B cell (primary cell): ENCODE results near the gene HDGFL2. TPM values are rescaled to one million over a fixed set of nuclear protein-coding genes. Genes with fewer than 3 reads are reported as not detected.

Experiments
- ATAC-seq: fragments of 200-7000 bp; cut with Tn5 transposase; one replicate; pipeline ENCODE4 v1.10.0; 2021; ENCODE audit warnings: low read depth, mild to moderate bottlenecking, moderate number of reproducible peaks, moderate library complexity
- CTCF ChIA-PET: fragments of 350-600 bp; sonication (Branson Sonifier 250); formaldehyde crosslinking; loops from one replicate; lab custom pipeline; 2021; ENCODE audit warnings: antibody characterized with exemption, inconsistent platforms; lab: Charles Lee
- POLR2A ChIA-PET: fragments of 350-600 bp; sonication (Branson Sonifier 250); formaldehyde crosslinking; loops from one replicate; lab custom pipeline; 2021; ENCODE audit warnings: antibody characterized with exemption; lab: Charles Lee
- DNase-seq: peaks from one replicate; pipeline ENCODE4 v3.0.0; 2013
- H2AFZ ChIP-seq: 2 replicates; pipeline ENCODE4 v1.6.1; 2012; ENCODE audit warnings: mild to moderate bottlenecking, low read depth, low read length; ENCODE audit not compliant: insufficient read depth, poor library complexity, severe bottlenecking
- H3K27ac ChIP-seq, 2 donors: 1 replicate in 1 of 2; 2 replicates in 1 of 2; pipeline ENCODE4 v1.5.1; 2012 to 2013; ENCODE audit warnings: low read length in 2 of 2, mild to moderate bottlenecking in 2 of 2, moderate library complexity in 1 of 2
- H3K27me3 ChIP-seq, 4 experiments: fragments of 200-600 bp in 1 of 4; sonication (generic) in 1 of 4; replicated peaks in 1 of 4; 1 replicate in 2 of 4; 2 replicates in 2 of 4; pipeline versions ENCODE4 v1.6.1 to v1.7.0; 2013 to 2016; ENCODE audit warnings: low read length in 3 of 4, mild to moderate bottlenecking in 2 of 4, mixed read lengths in 1 of 4, moderate library complexity in 1 of 4; ENCODE audit not compliant: insufficient read depth in 4 of 4, control insufficient read depth in 3 of 4; ENCODE audit errors: control extremely low read depth in 1 of 4
- H3K36me3 ChIP-seq, 2 experiments: replicated peaks in 1 of 2; 1 replicate in 1 of 2; 2 replicates in 1 of 2; pipeline versions ENCODE4 v1.6.1 to v1.7.1; 2013; ENCODE audit warnings: low read length in 1 of 2; ENCODE audit not compliant: insufficient read depth in 2 of 2, control insufficient read depth in 1 of 2; ENCODE audit errors: control extremely low read depth in 1 of 2, extremely low read depth in 1 of 2
- H3K4me1 ChIP-seq, 2 donors: fragments of 200-600 bp in 1 of 2; sonication (generic) in 1 of 2; 1 replicate in 1 of 2; 2 replicates in 1 of 2; pipeline versions ENCODE4 v1.5.1 to v1.6.1; 2013 to 2017; ENCODE audit warnings: low read length in 2 of 2; ENCODE audit not compliant: control insufficient read depth in 2 of 2, insufficient read depth in 2 of 2
- H3K4me2 ChIP-seq: replicated peaks from 2 replicates; pipeline ENCODE3; 2012; ENCODE audit warnings: mild to moderate bottlenecking, low read depth, low read length; ENCODE audit not compliant: poor library complexity, severe bottlenecking
- H3K4me3 ChIP-seq, 5 experiments: fragments of 200-600 bp in 1 of 5; sonication (generic) in 1 of 5; 1 replicate in 3 of 5; 2 replicates in 2 of 5; pipeline versions ENCODE4 v1.5.1 to v1.7.0; 2011 to 2016; ENCODE audit warnings: low read length in 4 of 5, mild to moderate bottlenecking in 4 of 5, low read depth in 2 of 5, control low read depth in 1 of 5, moderate library complexity in 1 of 5; ENCODE audit not compliant: insufficient read depth in 1 of 5; ENCODE audit errors: control extremely low read depth in 1 of 5, extremely low read depth in 1 of 5
- H3K79me2 ChIP-seq: fragments of 200-600 bp; sonication (generic); one replicate; pipeline ENCODE4 v1.6.0; 2016; ENCODE audit warnings: low read length; ENCODE audit not compliant: control insufficient read depth, insufficient read depth
- H3K9ac ChIP-seq: fragments of 200-600 bp; sonication (generic); 2 replicates; pipeline ENCODE4 v1.6.1; 2017; ENCODE audit warnings: mild to moderate bottlenecking, low read length, moderate library complexity
- H3K9me3 ChIP-seq, 3 donors: one replicate each; pipeline versions ENCODE4 v1.6.1 to v1.7.1; 2013; ENCODE audit warnings: low read length in 2 of 3; ENCODE audit not compliant: control insufficient read depth in 2 of 3, insufficient read depth in 1 of 3; ENCODE audit errors: control extremely low read depth in 1 of 3
- H4K20me1 ChIP-seq: 2 replicates; pipeline ENCODE4 v1.6.0; 2012; ENCODE audit warnings: mild to moderate bottlenecking, low read length; ENCODE audit not compliant: insufficient read depth, control insufficient read depth, poor library complexity, severe bottlenecking
- H3K27ac Mint-ChIP-seq: one replicate; pipeline ENCODE4 v1.8.0; 2021; ENCODE audit warnings: mixed read lengths
- H3K27me3 Mint-ChIP-seq: one replicate; pipeline ENCODE4 v1.8.0; 2021; ENCODE audit warnings: mixed read lengths
- H3K4me1 Mint-ChIP-seq: one replicate; pipeline ENCODE4 v1.8.0; 2021; ENCODE audit warnings: mixed read lengths
- H3K4me3 Mint-ChIP-seq: one replicate; pipeline ENCODE4 v1.8.0; 2021; ENCODE audit warnings: mixed read lengths
- H3K9me3 Mint-ChIP-seq: one replicate; pipeline ENCODE4 v1.8.0; 2022; ENCODE audit warnings: mixed read lengths; ENCODE audit not compliant: insufficient read depth
- CTCF ChIP-seq: fragments of 200-600 bp; IDR thresholded peaks from one replicate; pipeline ENCODE4 v1.8.0; 2022; ENCODE audit warnings: antibody characterized with exemption, mild to moderate bottlenecking
- EZH2 ChIP-seq: IDR thresholded peaks from 2 replicates; pipeline ENCODE4 v1.6.1; 2012; ENCODE audit warnings: borderline replicate concordance, low read depth, mild to moderate bottlenecking, moderate library complexity, low read length; ENCODE audit not compliant: insufficient read depth, poor library complexity, severe bottlenecking
- WGBS: methylation state at CpG from one replicate; pipeline ENCODE4 v1.1.5; 2013; ENCODE audit warnings: missing lambda C conversion rate; ENCODE audit not compliant: insufficient coverage; 5-methylcytosine and 5-hydroxymethylcytosine counted together
- intact Hi-C: fragments of 100-400 bp; cut with micrococcal nuclease; formaldehyde crosslinking; loops from one replicate; pipeline ENCODE4 v1.10.0; 2022
- polyA plus RNA-seq: library from polyadenylated mRNA; depleted of rRNA; stranded (reverse); fragments of >200 nt; gene quantifications from 2 replicates; pipeline ENCODE4 v1.2.3, GENCODE V29; 2012
- total RNA-seq, 2 donors: library from RNA; stranded (reverse); fragments of 120-200 nt in 1 of 2; gene quantifications; 1 replicate in 1 of 2; 2 replicates in 1 of 2; pipeline versions ENCODE4 v1.2.3 to v1.2.4, GENCODE V29; 2013 to 2022

The HDGFL2 gene
- total and polyA plus RNA-seq, 2 donors (not counting 1 experiment from before 2014, with no cell fraction given), result 18.4 to 49.9 TPM

- H3K4me1 ChIP-seq, result no peaks in the 10 kb centered on the region
- no peak overlapping the region for H3K9ac ChIP-seq
- H2AFZ ChIP-seq, result no peak overlapping the region
- intact Hi-C loops, result no loop called here
- Mint-ChIP-seq H3K4me1 (no peaks in the 10 kb centered on the region), H3K4me3 (no peak overlapping the region), H3K9me3 (no peaks in the 10 kb centered on the region), H3K27ac (no peak overlapping the region), H3K27me3 (no peaks in the 10 kb centered on the region)
- POLR2A ChIA-PET, result no interaction called here
- WGBS, result 80% methylated on average over 39 of the region's 41 CpGs
- no peak overlapping the region for H3K4me3 ChIP-seq
- H3K27ac ChIP-seq, result no peak overlapping the region
- CTCF ChIA-PET, result interaction anchor here (0.5 kb wide), 1 partner anchor 152 kb away, joined by 3 read pairs; no protein-coding TSS in a partner anchor
- peaks cover 11% of the 10 kb centered on the region for H3K79me2 ChIP-seq
- H4K20me1 ChIP-seq, result no peaks in the 10 kb centered on the region
- no peak for DNase-seq
- H3K27me3 ChIP-seq, result no peaks in the 10 kb centered on the region
- no peak for TF ChIP-seq EZH2
- no peak for TF ChIP-seq CTCF
- no peak overlapping the region for H3K4me2 ChIP-seq
- no peak for ATAC-seq
- peaks cover 5 to 49% of the 10 kb centered on the region in 2 experiments for H3K36me3 ChIP-seq
- H3K9me3 ChIP-seq, result no peaks in the 10 kb centered on the region
Observed at GRCh38 chr19:4493104-4493928, 21.2 kb downstream of the HDGFL2 start.
